NCI-H1048 (cell line): ENCODE data around the gene FLVCR1.
"Not testable (repeated sequence)": the region's sequence is repeated elsewhere in the genome, so short reads cannot be mapped to it uniquely, and the experiment has no call there.

Experiments
- DNase-seq: peaks from one replicate; lab custom pipeline; 2025; lab: John Stamatoyannopoulos, UW

FLVCR1 gene

GRCh38 chr1:212860713-212861581 is 2.9 kb downstream of the FLVCR1 start:
- DNase-seq: no peak

GRCh38 chr1:212862111-212862690 is 4.1 kb downstream of the FLVCR1 start:
- no peak for DNase-seq

- DNase-seq: not testable (repeated sequence)
Observed at GRCh38 chr1:212863345-212863744, 5.3 kb downstream of the FLVCR1 start.

GRCh38 chr1:212864201-212864600 is 6.1 kb downstream of the FLVCR1 start:
- DNase-seq: no peak

GRCh38 chr1:212867192-212867591 is 9.1 kb downstream of the FLVCR1 start:
- no peak for DNase-seq

GRCh38 chr1:212871976-212872375 is 13.9 kb downstream of the FLVCR1 start:
- no peak for DNase-seq

GRCh38 chr1:212873518-212873917 is 15.4 kb downstream of the FLVCR1 start:
- no peak for DNase-seq

GRCh38 chr1:212878418-212878817 is 20.3 kb downstream of the FLVCR1 start:
- no peak for DNase-seq

- DNase-seq: no peak
Observed at GRCh38 chr1:212879947-212880690, 22.0 kb downstream of the FLVCR1 start.

GRCh38 chr1:212884592-212884991 is 26.5 kb downstream of the FLVCR1 start:
- DNase-seq: no peak

GRCh38 chr1:212892108-212892507 is 34.0 kb downstream of the FLVCR1 start:
- DNase-seq: no peak

GRCh38 chr1:212899845-212900244 is 41.8 kb downstream of the FLVCR1 start:
- DNase-seq: no peak

- no peak for DNase-seq
Observed at GRCh38 chr1:212901290-212901689, 43.2 kb downstream of the FLVCR1 start.

GRCh38 chr1:212902054-212902453 is 44.0 kb downstream of the FLVCR1 start:
- DNase-seq: no peak

GRCh38 chr1:212903664-212904063 is 45.6 kb downstream of the FLVCR1 start:
- DNase-seq: no peak

GRCh38 chr1:212908071-212908470 is 50.0 kb downstream of the FLVCR1 start:
- DNase-seq: not testable (repeated sequence)

GRCh38 chr1:212908971-212909370 is 50.9 kb downstream of the FLVCR1 start:
- DNase-seq: no peak

- no peak for DNase-seq
Observed at GRCh38 chr1:212909652-212910063, 51.6 kb downstream of the FLVCR1 start.

GRCh38 chr1:212910213-212910612 is 52.1 kb downstream of the FLVCR1 start:
- not testable (repeated sequence) for DNase-seq

GRCh38 chr1:212913638-212914037 is 55.6 kb downstream of the FLVCR1 start:
- not testable (repeated sequence) for DNase-seq

GRCh38 chr1:212914110-212914509 is 56.0 kb downstream of the FLVCR1 start:
- not testable (repeated sequence) for DNase-seq

- DNase-seq: no peak
Observed at GRCh38 chr1:212914789-212915188, 56.7 kb downstream of the FLVCR1 start.
